SK-N-SH treated with all-trans-retinoic acid at 6 μM for 48 hours (cell line): ENCODE data around the gene MIPEP.

ENCODE experiments used
- ATAC-seq: fragments of 200-7000 bp; cut with Tn5 transposase; 3 replicates; pipeline ENCODE4 v1.9.1; 2020; ENCODE audit warnings: mild to moderate bottlenecking, moderate library complexity
- ARNTL ChIP-seq: fragments of 450-650 bp; formaldehyde crosslinking; IDR thresholded peaks from 2 replicates; pipeline ENCODE4 v1.5.0; 2020; ENCODE audit warnings: low read depth, mild to moderate bottlenecking, moderate library complexity, borderline replicate concordance
- BACH2 ChIP-seq: fragments of 250-450 bp; sonication (Bioruptor Pico); IDR thresholded peaks from 2 replicates; pipeline ENCODE4 v1.9.0; 2021; ENCODE audit warnings: mild to moderate bottlenecking, borderline replicate concordance
- CSDC2 ChIP-seq: fragments of 250-450 bp; sonication (Bioruptor Pico); IDR thresholded peaks from 2 replicates; pipeline ENCODE4 v1.5.0; 2020; ENCODE audit warnings: mild to moderate bottlenecking, moderate library complexity
- ESRRG ChIP-seq: fragments of 250-450 bp; sonication (Bioruptor Pico); IDR thresholded peaks from 2 replicates; pipeline ENCODE4 v1.6.1; 2021; ENCODE audit warnings: mild to moderate bottlenecking
- OSR1 ChIP-seq: fragments of 250-450 bp; sonication (Bioruptor Pico); IDR thresholded peaks from 2 replicates; pipeline ENCODE4 v1.8.0; 2022; ENCODE audit warnings: moderate library complexity, mild to moderate bottlenecking, inconsistent platforms
- POU6F1 ChIP-seq: fragments of 250-450 bp; sonication (Bioruptor Pico); IDR thresholded peaks from 2 replicates; pipeline ENCODE4 v1.8.0; 2021; ENCODE audit warnings: low read depth, mild to moderate bottlenecking, moderate library complexity, borderline replicate concordance
- PPARA ChIP-seq: fragments of 250-450 bp; sonication (Bioruptor Pico); IDR thresholded peaks from 2 replicates; pipeline ENCODE4 v1.5.0; 2020; ENCODE audit warnings: mild to moderate bottlenecking, borderline replicate concordance
- SNAI2 ChIP-seq: fragments of 250-450 bp; sonication (Bioruptor Pico); IDR thresholded peaks from 2 replicates; pipeline ENCODE4 v1.5.0; 2020; ENCODE audit warnings: mild to moderate bottlenecking, moderate library complexity
- TCF4 ChIP-seq: fragments of 250-450 bp; sonication (Bioruptor Pico); IDR thresholded peaks from 2 replicates; pipeline ENCODE4 v1.8.0; 2021; ENCODE audit warnings: mild to moderate bottlenecking, moderate library complexity, borderline replicate concordance
- TOX ChIP-seq: fragments of 250-450 bp; sonication (Bioruptor Pico); IDR thresholded peaks from 2 replicates; pipeline ENCODE4 v1.8.0; 2021; ENCODE audit warnings: mild to moderate bottlenecking, moderate library complexity, borderline replicate concordance
- TSHZ2 ChIP-seq: fragments of 250-450 bp; sonication (Bioruptor Pico); IDR thresholded peaks from 2 replicates; pipeline ENCODE4 v1.5.0; 2020; ENCODE audit warnings: mild to moderate bottlenecking, moderate library complexity
- ZC3H10 ChIP-seq: fragments of 250-450 bp; sonication (Bioruptor Pico); IDR thresholded peaks from 2 replicates; pipeline ENCODE4 v1.5.1; 2021; ENCODE audit warnings: mild to moderate bottlenecking, moderate library complexity
- ZFP3 ChIP-seq: fragments of 250-450 bp; sonication (Bioruptor Pico); IDR thresholded peaks from 2 replicates; pipeline ENCODE4 v1.5.0; 2020; ENCODE audit warnings: mild to moderate bottlenecking, moderate library complexity
- ZNF70 ChIP-seq: fragments of 450-650 bp; formaldehyde crosslinking; IDR thresholded peaks from 2 replicates; pipeline ENCODE4 v1.5.0; 2020; ENCODE audit warnings: mild to moderate bottlenecking, moderate library complexity
- ZNF8 ChIP-seq: fragments of 450-650 bp; formaldehyde crosslinking; IDR thresholded peaks from 2 replicates; pipeline ENCODE4 v1.5.0; 2020; ENCODE audit warnings: mild to moderate bottlenecking, moderate library complexity
- TF ChIP-seq, protein P1 (sequence below): fragments of 250-450 bp; sonication (Bioruptor Pico); IDR thresholded peaks from 2 replicates; pipeline ENCODE4 v1.5.1; 2020; ENCODE audit warnings: low read depth, mild to moderate bottlenecking, moderate library complexity
- TF ChIP-seq, protein P2 (sequence below): fragments of 250-450 bp; sonication (Bioruptor Pico); IDR thresholded peaks from 2 replicates; pipeline ENCODE4 v1.5.1; 2021; ENCODE audit warnings: mild to moderate bottlenecking, moderate library complexity
- TF ChIP-seq, protein P3 (sequence below): fragments of 250-450 bp; sonication (Bioruptor Pico); IDR thresholded peaks from 2 replicates; pipeline ENCODE4 v1.8.0; 2020; ENCODE audit warnings: mild to moderate bottlenecking, moderate library complexity, borderline replicate concordance

MIPEP gene

DNA sequence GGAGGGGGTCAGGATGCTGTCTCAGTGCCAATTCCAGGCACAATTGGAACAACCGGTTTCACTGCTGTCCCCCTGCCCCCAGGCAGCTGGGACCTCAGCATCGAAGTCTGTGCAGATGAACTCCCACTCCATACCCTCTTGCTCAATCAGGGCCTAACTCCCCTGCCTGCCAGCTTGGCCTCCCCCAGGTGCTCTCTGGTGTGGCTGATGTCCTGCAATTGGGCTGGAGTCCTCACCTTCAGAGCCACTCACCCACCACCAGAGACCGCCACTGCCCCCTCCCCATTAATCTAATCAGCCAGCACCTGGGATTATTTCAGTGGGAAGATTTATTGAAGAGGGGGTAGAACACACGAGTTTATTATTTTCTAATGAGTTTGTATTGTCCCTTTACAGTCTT, 118.8 kb downstream of the MIPEP start:
- no peak for TF ChIP-seq TSHZ2 (CRISPR knock-in tag)
- TF ChIP-seq TOX (CRISPR knock-in tag) = no peak
- TF ChIP-seq ZFP3 (CRISPR knock-in tag) = no peak
- TF ChIP-seq ZC3H10 (CRISPR knock-in tag) = no peak
- TF ChIP-seq ZNF8 (CRISPR knock-in tag) = no peak
- TF ChIP-seq PPARA (CRISPR knock-in tag) = no peak
- TF ChIP-seq, all 23 proteins: peak for 0
- ATAC-seq = no peak

DNA sequence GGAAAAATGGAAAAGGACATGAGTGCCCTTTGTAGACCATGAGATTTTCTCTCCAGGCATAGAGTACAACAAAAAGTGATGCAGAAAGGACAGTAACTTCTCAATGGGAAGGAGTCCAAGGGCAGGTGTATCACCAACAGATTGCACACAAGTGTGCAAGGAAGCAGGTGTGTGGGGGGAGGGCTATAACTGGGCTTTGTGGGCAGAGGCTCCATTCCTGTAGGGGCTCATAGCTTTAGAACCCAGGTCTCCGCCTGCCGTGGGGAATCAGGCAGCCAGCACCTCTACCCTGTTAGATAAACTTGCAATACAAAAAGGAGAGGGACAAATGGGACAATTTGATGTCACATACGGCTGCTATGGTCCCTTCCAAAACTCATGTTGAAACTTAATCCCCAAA, 119.8 kb downstream of the MIPEP start:
- TF ChIP-seq, protein P1, sequence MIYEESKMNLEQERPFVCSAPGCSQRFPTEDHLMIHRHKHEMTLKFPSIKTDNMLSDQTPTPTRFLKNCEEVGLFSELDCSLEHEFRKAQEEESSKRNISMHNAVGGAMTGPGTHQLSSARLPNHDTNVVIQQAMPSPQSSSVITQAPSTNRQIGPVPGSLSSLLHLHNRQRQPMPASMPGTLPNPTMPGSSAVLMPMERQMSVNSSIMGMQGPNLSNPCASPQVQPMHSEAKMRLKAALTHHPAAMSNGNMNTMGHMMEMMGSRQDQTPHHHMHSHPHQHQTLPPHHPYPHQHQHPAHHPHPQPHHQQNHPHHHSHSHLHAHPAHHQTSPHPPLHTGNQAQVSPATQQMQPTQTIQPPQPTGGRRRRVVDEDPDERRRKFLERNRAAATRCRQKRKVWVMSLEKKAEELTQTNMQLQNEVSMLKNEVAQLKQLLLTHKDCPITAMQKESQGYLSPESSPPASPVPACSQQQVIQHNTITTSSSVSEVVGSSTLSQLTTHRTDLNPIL (CRISPR knock-in tag) = no peak
- TF ChIP-seq POU6F1 (no peak), ZC3H10 (CRISPR knock-in tag) (no peak), ESRRG (CRISPR knock-in tag) (no peak), CSDC2 (CRISPR knock-in tag) (no peak), ZNF8 (CRISPR knock-in tag) (no peak), TOX (CRISPR knock-in tag) (no peak)
- TF ChIP-seq, all 23 proteins: peak for 0
- no peak for ATAC-seq

GRCh38 chr13:23767838-23768237, 121.4 kb downstream of the MIPEP start:
- no peak for ATAC-seq
- TF ChIP-seq ZNF70 (CRISPR knock-in tag) (no peak), ZFP3 (CRISPR knock-in tag) (no peak), CSDC2 (CRISPR knock-in tag) (no peak), OSR1 (no peak), SNAI2 (CRISPR knock-in tag) (no peak), TCF4 (CRISPR knock-in tag) (no peak), ARNTL (CRISPR knock-in tag) (no peak), ZNF8 (CRISPR knock-in tag) (no peak), BACH2 (CRISPR knock-in tag) (no peak), POU6F1 (no peak)
- TF ChIP-seq, protein P2, sequence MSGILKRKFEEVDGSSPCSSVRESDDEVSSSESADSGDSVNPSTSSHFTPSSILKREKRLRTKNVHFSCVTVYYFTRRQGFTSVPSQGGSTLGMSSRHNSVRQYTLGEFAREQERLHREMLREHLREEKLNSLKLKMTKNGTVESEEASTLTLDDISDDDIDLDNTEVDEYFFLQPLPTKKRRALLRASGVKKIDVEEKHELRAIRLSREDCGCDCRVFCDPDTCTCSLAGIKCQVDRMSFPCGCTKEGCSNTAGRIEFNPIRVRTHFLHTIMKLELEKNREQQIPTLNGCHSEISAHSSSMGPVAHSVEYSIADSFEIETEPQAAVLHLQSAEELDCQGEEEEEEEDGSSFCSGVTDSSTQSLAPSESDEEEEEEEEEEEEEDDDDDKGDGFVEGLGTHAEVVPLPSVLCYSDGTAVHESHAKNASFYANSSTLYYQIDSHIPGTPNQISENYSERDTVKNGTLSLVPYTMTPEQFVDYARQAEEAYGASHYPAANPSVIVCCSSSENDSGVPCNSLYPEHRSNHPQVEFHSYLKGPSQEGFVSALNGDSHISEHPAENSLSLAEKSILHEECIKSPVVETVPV (CRISPR knock-in tag) = no peak
- TF ChIP-seq, protein P3, sequence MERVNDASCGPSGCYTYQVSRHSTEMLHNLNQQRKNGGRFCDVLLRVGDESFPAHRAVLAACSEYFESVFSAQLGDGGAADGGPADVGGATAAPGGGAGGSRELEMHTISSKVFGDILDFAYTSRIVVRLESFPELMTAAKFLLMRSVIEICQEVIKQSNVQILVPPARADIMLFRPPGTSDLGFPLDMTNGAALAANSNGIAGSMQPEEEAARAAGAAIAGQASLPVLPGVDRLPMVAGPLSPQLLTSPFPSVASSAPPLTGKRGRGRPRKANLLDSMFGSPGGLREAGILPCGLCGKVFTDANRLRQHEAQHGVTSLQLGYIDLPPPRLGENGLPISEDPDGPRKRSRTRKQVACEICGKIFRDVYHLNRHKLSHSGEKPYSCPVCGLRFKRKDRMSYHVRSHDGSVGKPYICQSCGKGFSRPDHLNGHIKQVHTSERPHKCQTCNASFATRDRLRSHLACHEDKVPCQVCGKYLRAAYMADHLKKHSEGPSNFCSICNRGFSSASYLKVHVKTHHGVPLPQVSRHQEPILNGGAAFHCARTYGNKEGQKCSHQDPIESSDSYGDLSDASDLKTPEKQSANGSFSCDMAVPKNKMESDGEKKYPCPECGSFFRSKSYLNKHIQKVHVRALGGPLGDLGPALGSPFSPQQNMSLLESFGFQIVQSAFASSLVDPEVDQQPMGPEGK (CRISPR knock-in tag) = no peak
- TF ChIP-seq, all 23 proteins: peak for 0
